Fibroblast of skin of abdomen (primary cell): ENCODE results near the gene ITPR3.

Experiments used
- DNase-seq: peaks from one replicate; pipeline ENCODE4 v3.0.0-alpha.2; 2013

The ITPR3 gene

DNA sequence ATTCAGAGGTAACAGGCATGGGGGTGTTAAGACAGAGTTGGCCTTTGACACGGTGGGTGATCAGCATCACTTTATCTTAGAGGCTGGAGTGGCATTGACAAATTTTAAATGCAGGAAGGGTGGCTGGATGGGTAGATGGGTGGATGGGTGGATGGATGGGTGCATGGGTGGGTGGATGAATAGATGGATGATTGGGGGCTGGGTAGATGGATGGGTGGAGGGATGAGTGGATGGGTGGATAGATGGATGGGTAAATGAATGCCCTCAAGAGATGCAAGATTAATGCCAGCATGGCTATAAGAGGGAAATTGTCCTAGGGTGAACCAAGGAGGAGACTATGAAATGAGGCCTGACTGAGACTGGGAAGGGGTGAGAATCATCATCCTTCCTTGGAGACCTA, 18.4 kb downstream of the ITPR3 start:
- DNase-seq, result no peak

- DNase-seq, result no peak
Measured at GRCh38 chr6:33640361-33640760, 19.2 kb downstream of the ITPR3 start.

GRCh38 chr6:33641144-33641543, 20.0 kb downstream of the ITPR3 start:
- DNase-seq, result no peak

- DNase-seq, result no peak
Measured at GRCh38 chr6:33641602-33642001, 20.5 kb downstream of the ITPR3 start.

- no peak for DNase-seq
Measured at GRCh38 chr6:33642897-33643296, 21.8 kb downstream of the ITPR3 start.

GRCh38 chr6:33651403-33651802, 30.3 kb downstream of the ITPR3 start:
- DNase-seq, result no peak

- no peak for DNase-seq
Measured at GRCh38 chr6:33652002-33652401, 30.9 kb downstream of the ITPR3 start.

DNA sequence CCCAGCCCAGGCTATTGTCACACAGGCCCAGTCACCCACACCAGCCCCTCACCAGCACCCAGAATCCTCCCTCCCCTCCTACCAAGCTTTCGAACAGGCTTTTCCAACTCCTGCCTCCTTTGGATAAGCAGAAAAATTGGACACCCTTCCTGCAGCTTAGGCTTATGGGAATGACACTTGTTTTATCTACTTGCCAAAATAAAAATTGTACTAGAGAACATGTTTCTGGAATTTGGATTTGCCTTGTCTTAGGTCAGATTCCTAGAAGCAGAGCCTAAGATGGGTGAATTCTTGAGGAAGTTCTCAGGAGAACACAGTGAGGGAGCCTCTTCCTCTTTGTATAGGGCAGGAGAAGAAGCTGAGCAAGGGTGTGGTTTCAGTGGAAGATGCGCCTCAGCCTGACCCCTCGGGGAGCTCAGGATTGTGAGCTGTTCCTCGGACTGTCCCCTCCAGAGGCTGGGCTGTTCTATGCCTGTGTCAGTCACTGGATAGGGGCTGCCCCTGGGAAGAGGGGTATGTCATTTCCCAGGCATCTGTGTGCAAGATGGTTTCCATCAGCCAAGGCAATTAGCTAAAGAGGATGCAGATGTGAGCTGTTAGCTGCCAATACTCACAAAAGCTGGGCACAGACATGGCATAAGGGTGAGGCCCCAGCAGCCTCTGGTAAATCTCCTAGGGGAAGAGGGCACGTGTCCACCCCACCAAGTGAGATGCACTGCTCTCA, 33.9 kb downstream of the ITPR3 start:
- DNase-seq, result peak; percentile 40

DNA sequence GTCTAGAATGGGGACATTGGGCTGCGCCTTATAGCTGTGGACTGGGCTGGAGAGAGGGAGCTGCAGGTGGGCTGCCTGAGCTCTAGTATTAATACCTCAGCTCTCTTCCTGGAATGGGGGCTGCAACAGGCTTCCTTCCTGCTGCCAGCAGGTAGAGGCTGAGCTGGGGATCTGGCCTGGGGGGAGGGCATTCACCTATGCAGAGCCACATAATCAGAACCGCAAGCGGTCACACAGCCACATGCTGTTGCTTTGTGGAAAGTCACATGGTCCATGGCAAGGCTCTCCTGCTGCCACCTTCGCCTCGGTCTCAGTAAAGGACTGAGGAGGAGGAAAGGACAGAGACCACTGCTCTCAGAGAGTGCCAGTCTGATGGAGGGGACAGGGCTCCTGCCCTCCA, 35.7 kb downstream of the ITPR3 start:
- no peak for DNase-seq

- no peak for DNase-seq
Measured at GRCh38 chr6:33658982-33659689, 38.0 kb downstream of the ITPR3 start.

DNA sequence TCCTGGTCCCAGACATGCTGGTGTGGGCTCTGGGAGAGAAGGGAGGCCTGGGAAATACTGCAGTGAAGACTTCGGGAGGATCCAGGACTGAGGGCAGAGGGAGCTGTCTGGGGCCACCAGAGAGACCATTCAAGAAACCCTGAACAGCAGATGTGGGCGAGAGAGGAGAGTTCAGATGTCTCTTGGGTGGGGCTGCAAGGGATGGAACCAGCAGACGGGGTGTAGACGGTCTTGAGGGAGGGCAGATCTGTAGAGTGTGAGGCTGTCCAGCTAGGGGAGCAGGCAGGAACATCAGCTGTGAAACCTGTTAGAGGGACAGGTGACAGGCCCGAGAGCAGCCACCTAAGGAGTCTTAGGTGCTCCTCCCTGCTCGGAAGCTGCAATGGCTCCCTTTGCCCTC, 38.9 kb downstream of the ITPR3 start:
- no peak for DNase-seq

DNA sequence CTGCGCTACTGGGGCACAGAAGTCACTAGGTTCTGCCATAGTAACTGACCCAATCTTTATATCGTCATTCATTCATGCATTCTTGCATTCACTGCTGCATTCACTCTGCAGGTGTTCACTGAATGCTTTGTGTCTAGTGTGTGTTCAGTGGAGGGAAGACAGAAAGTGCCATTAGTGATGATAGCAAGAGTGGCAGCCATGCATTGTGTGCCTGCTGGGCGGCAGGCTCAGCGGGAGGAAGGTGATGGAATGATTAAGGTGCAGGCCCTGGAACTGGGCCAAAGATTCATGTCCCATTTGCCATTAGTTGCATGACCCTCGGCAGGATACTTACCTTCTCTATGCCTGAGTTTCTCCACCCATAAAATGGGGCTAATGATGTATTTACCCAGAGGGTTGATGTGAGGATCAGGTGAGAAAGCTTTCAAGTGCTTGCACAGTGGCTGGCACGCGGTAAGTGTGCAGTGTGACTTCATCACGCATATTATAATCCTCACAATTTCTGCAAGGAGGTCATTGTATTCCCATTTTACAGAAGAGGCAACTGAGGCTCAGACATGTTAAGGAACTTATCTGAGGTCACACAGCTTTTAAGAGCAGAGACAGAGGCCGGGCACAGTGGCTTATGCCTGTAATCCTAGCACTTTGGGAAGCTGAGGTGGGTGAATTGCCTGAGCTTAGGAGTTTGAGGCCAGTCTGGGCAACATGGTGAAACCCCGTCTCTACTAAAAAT, 40.1 kb downstream of the ITPR3 start:
- no peak for DNase-seq

GRCh38 chr6:33662318-33662717, 41.2 kb downstream of the ITPR3 start:
- no peak for DNase-seq

DNA sequence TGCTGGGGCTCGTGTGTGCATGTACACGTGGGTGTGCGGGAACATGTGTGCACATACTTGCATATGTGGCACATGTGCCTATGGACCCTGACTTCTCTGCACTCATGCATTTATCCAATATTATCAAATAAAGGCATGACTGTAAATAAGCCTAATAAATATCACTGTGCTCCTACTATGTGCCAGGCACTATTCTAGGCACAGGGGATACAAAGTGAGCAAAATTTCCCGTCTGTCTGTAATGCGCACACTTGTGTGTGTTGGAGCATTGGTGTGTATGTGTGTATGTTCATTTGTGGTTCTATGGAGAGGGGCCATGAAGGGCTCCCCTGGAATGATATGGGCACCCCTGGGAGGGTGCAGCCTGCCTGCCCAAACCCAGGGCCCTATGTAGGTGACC, 41.9 kb downstream of the ITPR3 start:
- DNase-seq, result no peak

DNA sequence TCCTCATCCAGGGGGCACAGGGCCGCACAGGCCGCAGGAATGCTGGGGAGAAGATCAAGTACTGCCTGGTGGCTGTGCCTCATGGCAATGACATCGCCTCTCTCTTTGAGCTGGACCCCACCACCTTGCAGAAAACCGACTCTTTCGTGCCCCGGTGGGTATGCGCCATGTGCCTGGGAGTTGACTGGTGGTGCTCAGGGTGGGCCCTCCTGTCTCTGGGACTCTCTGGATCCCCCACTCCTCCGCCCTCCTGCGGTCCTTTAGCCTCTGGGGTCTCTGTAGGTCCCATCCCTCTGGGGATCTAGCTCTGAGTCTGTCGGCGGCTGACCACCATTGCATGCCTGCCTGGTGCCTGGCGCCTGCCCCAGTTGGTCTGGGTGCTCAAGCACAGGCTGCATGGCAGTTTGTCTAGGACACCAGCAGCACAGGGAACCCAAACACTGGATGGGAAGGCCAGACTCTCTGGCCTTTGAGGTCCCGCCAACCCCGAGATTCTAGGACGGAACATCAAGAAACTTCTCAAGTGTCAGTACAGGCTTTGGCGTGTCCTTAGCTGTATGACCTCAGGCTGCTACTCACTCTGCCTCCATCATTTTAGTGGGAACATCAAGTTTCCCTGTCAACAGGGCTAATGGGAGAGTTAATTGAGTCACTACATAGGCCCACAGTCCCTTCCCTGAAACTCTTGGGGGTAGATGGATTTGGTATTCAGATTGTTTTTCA, 42.8 kb downstream of the ITPR3 start:
- no peak for DNase-seq

- no peak for DNase-seq
Measured at GRCh38 chr6:33664506-33665057, 43.5 kb downstream of the ITPR3 start.

DNA sequence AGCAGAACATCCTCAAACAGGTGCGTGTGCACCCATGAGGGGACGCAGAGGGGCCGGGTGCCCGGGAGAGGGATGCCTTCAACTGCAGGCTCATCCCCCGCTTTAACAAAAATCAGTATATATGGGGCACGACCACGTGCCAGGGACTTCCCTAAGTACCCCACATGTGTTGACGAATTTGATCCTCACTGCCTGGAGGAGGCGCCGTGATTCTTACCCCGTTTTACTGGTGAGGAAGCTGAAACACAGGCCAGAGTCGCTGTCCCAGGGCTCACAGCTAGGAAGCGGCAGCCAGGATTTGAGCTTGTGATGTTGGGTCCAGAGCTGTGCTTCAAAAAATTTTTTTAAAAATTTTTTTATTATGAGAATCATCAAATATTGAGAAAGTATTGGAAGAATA, 44.8 kb downstream of the ITPR3 start:
- DNase-seq, result no peak

DNA sequence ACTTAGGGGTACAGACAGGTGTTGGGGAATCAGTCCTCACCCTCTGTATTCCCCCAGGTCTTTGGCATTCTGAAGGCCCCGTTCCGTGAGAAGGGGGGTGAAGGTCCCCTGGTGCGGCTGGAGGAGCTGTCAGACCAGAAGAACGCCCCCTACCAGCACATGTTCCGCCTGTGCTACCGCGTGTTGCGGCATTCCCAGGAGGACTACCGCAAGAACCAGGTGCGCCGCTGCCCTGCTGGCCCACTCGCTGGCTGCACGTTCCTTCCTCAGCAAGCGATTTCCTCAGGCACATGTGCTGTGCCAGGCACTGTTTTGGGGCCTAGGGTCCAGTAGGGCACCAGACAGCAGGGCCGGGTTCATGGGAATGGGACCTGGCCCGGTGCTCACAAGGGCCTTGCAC, 46.0 kb downstream of the ITPR3 start:
- DNase-seq, result no peak

- DNase-seq, result no peak
Measured at GRCh38 chr6:33667776-33668175, 46.7 kb downstream of the ITPR3 start.

DNA sequence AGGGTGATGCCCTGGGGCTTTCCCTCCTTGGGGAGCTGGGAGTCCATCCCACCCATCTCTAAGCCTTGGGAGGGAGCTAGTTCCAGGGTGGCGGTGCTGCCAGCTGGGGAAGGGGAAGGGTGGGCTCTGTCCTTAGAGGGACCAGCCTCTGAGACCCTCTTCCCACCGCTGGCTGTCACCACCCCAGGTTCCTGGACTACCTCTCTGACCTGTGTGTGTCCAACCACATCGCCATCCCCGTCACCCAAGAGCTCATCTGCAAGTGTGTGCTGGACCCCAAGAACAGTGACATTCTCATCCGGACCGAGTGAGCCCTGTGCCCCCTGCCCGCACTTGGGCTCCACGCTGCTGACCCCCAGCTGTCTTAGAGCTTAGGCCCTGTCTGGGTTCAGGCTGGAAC, 47.2 kb downstream of the ITPR3 start:
- DNase-seq, result no peak

DNA sequence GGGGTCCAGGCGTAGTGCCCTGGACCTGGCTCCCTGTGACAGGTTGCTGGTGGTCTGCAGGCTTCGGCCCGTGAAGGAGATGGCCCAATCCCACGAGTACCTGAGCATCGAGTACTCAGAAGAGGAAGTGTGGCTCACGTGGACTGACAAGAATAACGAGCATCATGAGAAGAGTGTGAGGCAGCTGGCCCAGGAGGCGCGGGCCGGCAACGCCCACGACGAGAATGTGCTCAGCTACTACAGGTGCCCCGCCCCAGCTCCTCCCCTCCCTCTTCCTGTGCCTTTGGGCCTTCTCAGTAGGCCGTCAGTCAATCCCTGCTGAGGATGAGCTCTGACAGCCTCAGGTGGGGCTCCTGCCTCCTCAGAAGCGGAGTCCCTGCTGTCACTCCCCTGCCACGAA, 47.8 kb downstream of the ITPR3 start:
- no peak for DNase-seq

- no peak for DNase-seq
Measured at GRCh38 chr6:33670086-33670660, 49.1 kb downstream of the ITPR3 start.
